Kidney (tissue), 14 donors: ENCODE data around the gene ATP13A3. TPM values are rescaled to one million over a fixed set of nuclear protein-coding genes. Genes with fewer than 3 reads are reported as not detected.

Experiments
- DNase-seq, 5 donors: peaks; one replicate each; pipeline ENCODE4 v3.0.0-alpha.2; 2013 to 2020
- FAIRE-seq: peaks from 2 replicates; lab custom pipeline; 2012; peaks lifted over from hg19 to GRCh38; lab: Jason Lieb, UNC
- H3K27ac ChIP-seq, 2 donors: one replicate each; pipeline ENCODE4 v1.7.0; 2013; ENCODE audit warnings: low read depth in 2 of 2, low read length in 2 of 2, inconsistent platforms in 1 of 2
- H3K27me3 ChIP-seq: one replicate; pipeline ENCODE4 v1.7.1; 2013; ENCODE audit warnings: low read length, inconsistent platforms; ENCODE audit not compliant: control insufficient read depth, insufficient read depth
- H3K36me3 ChIP-seq, 3 donors: one replicate each; pipeline versions ENCODE4 v1.7.0 to v1.7.1; 2013; ENCODE audit warnings: low read length in 3 of 3, control low read depth in 1 of 3, inconsistent platforms in 1 of 3; ENCODE audit not compliant: insufficient read depth in 3 of 3, control insufficient read depth in 2 of 3
- H3K4me1 ChIP-seq, 3 donors: one replicate each; pipeline versions ENCODE4 v1.7.0 to v1.7.1; 2013; ENCODE audit warnings: low read length in 3 of 3, inconsistent platforms in 1 of 3, low read depth in 1 of 3; ENCODE audit not compliant: control insufficient read depth in 2 of 3, insufficient read depth in 2 of 3
- H3K4me3 ChIP-seq, 3 donors: one replicate each; pipeline versions ENCODE4 v1.7.0 to v1.8.1; 2013; ENCODE audit warnings: low read length in 3 of 3, control low read depth in 1 of 3, inconsistent platforms in 1 of 3
- H3K9ac ChIP-seq, 3 donors: one replicate each; pipeline versions ENCODE4 v1.7.0 to v1.7.1; 2013; ENCODE audit warnings: low read length in 3 of 3, control low read depth in 1 of 3, inconsistent platforms in 1 of 3
- H3K9me3 ChIP-seq, 3 donors: one replicate each; pipeline versions ENCODE4 v1.7.0 to v1.7.1; 2013; ENCODE audit warnings: low read length in 3 of 3, control low read depth in 1 of 3, inconsistent platforms in 1 of 3; ENCODE audit not compliant: control insufficient read depth in 2 of 3, insufficient read depth in 1 of 3
- intact Hi-C: fragments of 100-400 bp; cut with DNase I; formaldehyde crosslinking; loops from one replicate; pipeline ENCODE4 v1.11.1; 2022
- polyA plus RNA-seq: library from polyadenylated mRNA; stranded (reverse); fragments of 350-450 nt; fragmentation: Illumina TruSeq; extraction: RNeasy Lipid Tissue Mini Kit (QIAGEN cat#74804); gene quantifications from one replicate; pipeline ENCODE4 v1.2.3, GENCODE V29; 2014; ENCODE audit warnings: low read depth, low replicate concordance; ENCODE audit not compliant: insufficient read depth
- total RNA-seq: library from RNA; stranded (reverse); fragmentation: NEBNext Ultra II Directional; extraction: Animal tissue kit (Norgen Biotek cat#: 25700); gene quantifications from one replicate; pipeline ENCODE4 v1.2.1, GENCODE V29; 2021
- TF ChIP-seq, protein P1 (sequence below): IDR thresholded peaks from 3 replicates; pipeline ENCODE4 v1.5.1; 2012; ENCODE audit warnings: mild to moderate bottlenecking, moderate library complexity, borderline replicate concordance; ENCODE audit not compliant: insufficient read depth; ENCODE audit errors: extremely low read depth
- donor health status: control.
- donor health status: control.
- donor health status: control.
- donor health status: control.
- donor health status: control.
- donor health status: DM: yes; HTN: yes; CAD: no.
- donor health status: Normal renal cell carcinoma (clear cell type).

Gene ATP13A3
- total and polyA plus RNA-seq, 2 donors from 2014 or later, result 15.3 to 103 TPM

DNA sequence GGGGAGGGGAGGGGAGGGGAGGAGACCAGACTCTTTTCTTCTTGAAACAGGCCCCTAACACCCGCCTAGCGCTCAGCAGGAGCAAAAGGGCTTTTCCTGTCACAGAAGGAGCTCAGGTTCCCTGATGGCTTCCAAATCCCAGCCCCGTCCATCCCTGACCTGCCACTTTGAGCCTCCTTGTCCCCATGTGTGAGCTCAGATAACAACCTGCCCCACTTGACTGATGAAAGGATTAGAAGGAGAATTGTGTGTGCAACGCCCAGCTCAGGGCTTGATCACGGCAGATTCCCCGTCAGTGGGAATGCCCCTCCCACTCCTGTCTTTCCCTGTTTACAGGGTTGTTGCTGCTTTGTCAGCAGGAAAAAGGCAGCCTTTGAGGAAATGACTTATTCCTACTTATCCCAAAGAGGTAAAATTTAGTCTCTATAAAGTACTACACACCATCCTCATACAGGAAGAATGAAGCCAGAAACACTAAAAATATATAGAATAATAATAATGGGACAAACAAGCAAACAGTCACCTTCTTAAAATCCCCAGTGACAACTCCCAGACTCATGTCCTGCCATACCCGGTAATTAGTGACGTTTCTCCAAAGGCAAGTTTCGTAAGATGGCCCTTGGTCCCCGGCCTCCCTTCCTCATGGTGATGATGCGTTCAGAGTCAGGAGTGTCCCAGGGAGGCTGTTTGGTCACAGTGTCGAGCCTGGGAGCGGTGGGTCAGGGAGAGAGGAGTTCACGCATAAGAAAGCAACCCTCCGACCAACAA lies 111.1 kb downstream of the ATP13A3 start:
- Histone ChIP-seq H3K4me3 (no peak overlapping the region), H3K4me1 (no peaks in the 10 kb centered on the region), H3K27me3 (no peaks in the 10 kb centered on the region), H3K36me3 (no peaks in the 10 kb centered on the region), H3K9me3 (no peaks in the 10 kb centered on the region), H3K9ac (no peak overlapping the region), H3K27ac (no peak overlapping the region)
- DNase-seq, result peak in 4 of 5 donors; percentile 39 to 53 (median 44)
- no peak for FAIRE-seq
- intact Hi-C loops, result no loop called here
- TF ChIP-seq, protein P1, sequence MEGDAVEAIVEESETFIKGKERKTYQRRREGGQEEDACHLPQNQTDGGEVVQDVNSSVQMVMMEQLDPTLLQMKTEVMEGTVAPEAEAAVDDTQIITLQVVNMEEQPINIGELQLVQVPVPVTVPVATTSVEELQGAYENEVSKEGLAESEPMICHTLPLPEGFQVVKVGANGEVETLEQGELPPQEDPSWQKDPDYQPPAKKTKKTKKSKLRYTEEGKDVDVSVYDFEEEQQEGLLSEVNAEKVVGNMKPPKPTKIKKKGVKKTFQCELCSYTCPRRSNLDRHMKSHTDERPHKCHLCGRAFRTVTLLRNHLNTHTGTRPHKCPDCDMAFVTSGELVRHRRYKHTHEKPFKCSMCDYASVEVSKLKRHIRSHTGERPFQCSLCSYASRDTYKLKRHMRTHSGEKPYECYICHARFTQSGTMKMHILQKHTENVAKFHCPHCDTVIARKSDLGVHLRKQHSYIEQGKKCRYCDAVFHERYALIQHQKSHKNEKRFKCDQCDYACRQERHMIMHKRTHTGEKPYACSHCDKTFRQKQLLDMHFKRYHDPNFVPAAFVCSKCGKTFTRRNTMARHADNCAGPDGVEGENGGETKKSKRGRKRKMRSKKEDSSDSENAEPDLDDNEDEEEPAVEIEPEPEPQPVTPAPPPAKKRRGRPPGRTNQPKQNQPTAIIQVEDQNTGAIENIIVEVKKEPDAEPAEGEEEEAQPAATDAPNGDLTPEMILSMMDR, result no peak

DNA sequence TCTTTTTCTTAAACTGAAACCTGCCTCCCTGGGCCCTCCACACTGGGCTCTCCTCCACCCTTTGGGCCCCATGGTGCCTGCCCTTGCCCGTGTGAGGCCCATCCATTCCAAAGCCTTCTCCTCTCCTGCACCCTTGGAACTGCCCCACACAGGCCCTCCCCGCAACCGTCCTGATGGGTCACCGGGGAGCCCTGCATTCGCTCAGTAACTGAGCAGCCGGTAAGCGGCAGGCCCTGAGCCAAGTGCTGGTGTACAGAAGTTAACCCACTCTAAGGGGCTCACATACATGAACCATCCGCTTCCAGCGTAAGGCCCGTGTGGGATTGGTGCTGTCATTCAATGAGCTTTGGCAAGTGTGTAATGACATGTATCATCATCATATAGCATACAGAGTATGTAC lies 111.9 kb downstream of the ATP13A3 start:
- FAIRE-seq (no peak), DNase-seq (peak in 1 of 5 donors; percentile 33)
- Histone ChIP-seq H3K4me1 (no peaks in the 10 kb centered on the region), H3K27ac (no peak overlapping the region), H3K27me3 (no peaks in the 10 kb centered on the region), H3K4me3 (no peak overlapping the region), H3K9me3 (no peaks in the 10 kb centered on the region), H3K36me3 (no peaks in the 10 kb centered on the region), H3K9ac (no peak overlapping the region)
- TF ChIP-seq, protein P1, result no peak
- intact Hi-C loops, result no loop called here

DNA sequence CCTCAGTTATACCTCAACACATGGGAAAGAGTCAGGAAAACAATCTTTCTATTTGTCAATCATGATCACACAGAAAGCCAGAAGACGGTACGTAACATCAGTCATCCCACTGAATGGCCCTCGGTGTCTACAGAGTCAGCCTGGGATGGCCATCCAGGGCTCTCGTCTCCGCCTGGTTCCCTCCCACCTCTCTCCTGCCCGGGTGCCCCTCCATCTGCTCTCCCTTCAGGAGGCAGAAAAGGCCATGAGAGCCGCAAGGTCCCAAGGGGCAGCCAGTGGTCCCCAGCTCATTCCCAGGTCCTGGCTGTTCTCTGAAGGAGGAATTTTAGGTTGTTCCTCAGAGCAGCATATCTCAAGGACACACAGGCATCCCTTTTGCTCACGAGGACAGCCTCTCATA lies 112.9 kb downstream of the ATP13A3 start:
- FAIRE-seq (no peak), DNase-seq (peak in 1 of 5 donors; percentile 35)
- no peak overlapping the region for H3K9ac ChIP-seq
- no peaks in the 10 kb centered on the region for H3K36me3 ChIP-seq
- no peak overlapping the region for H3K4me3 ChIP-seq
- H3K4me1 ChIP-seq, result no peaks in the 10 kb centered on the region
- H3K27ac ChIP-seq, result no peak overlapping the region
- no peaks in the 10 kb centered on the region for H3K27me3 ChIP-seq
- TF ChIP-seq, protein P1, result no peak
- H3K9me3 ChIP-seq, result no peaks in the 10 kb centered on the region
- intact Hi-C loops, result no loop called here

DNA sequence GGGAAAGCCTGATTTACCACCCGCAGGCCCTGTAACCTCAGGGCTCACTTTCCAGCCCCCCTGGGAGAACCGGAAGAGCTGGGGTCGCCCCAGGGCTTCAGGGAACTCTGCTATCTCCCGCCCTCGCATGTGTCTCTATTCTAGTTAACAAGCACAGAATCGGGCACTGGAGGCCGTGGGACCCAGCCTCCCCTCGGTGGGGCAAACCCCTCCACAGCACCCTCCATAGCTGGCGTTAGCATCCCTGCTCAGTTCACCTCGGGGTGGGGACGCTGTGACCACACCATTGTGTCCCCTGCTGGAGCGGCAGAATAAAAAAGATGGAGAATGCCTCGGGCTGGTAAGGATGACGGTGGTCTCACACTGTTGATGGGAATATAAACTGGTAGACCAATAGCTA lies 113.8 kb downstream of the ATP13A3 start:
- TF ChIP-seq, protein P1, result no peak
- intact Hi-C loops, result no loop called here
- Histone ChIP-seq H3K9me3 (no peaks in the 10 kb centered on the region), H3K36me3 (no peaks in the 10 kb centered on the region), H3K27ac (no peak overlapping the region), H3K4me3 (no peak overlapping the region), H3K27me3 (no peaks in the 10 kb centered on the region), H3K4me1 (no peaks in the 10 kb centered on the region), H3K9ac (no peak overlapping the region)
- DNase-seq, result peak in 1 of 5 donors; percentile 32
- FAIRE-seq, result no peak
